HS-5 (cell line): Measurements from ENCODE around the gene CEMIP.

Experiments used
- DNase-seq: peaks from one replicate; pipeline ENCODE4 v3.0.0-alpha.2; 2012; ENCODE audit warnings: low read depth

The CEMIP gene

DNA sequence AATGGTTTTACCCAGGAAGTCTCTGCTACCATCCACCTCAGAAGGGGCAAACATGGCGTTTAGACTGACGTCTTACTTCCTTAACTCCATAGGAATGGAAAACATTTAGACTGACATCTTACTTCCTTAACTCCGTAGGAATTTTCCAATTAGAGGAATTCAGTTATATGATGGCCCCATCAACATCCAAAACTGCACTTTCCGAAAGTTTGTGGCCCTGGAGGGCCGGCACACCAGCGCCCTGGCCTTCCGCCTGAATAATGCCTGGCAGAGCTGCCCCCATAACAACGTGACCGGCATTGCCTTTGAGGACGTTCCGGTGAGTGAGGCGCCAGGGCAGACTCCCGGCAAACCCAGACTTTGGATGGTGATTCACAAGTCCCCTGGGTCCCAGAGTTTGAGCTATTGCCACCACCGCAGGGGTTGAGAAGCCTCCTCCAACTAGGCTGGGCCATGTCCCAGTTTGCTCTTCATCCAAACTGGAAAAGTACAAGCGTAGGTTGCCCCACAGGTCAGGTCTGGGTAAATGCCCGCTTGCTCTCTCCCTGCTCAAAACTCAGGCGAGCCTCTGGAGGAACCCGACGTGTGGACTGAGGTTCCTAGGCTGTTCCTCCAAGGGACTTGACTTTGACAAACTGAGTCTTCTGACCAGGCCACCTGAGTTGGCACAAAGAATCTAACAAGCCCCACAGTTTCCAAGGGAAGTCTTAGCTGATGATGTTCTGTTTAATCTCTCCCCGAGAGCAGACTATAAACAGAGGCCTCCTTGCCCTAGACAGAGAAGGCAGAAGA, 152.7 kb downstream of the CEMIP start:
- DNase-seq, result no peak

DNA sequence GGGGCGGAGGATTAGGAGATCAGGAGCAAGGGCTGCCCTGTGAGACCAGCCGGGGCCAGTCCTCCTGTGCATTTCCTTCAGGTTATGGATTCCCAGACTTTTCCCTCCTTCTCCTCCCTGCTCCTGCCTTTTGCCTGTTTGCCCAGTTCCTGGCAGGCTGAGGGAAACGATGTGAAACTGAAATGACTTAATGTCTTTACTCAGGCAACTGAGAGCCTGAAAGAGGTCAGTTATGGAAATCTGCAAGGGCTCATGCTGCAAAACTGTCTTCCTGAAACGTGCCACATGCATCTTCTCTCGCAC, 153.3 kb downstream of the CEMIP start:
- DNase-seq, result no peak

DNA sequence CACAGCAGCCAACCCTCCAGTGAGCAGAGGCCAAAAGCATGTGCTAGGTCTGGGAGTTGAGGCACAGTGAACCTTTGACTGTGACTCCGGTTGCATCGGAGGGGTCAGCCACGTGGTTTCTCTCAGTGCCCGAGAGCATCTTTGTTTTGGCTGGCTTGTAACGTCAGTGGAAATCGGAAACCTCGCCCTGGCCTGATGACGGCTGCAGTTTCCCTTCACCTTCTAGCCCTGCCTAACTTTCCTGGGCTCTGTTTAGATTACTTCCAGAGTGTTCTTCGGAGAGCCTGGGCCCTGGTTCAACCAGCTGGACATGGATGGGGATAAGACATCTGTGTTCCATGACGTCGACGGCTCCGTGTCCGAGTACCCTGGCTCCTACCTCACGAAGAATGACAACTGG, 153.8 kb downstream of the CEMIP start:
- no peak for DNase-seq

DNA sequence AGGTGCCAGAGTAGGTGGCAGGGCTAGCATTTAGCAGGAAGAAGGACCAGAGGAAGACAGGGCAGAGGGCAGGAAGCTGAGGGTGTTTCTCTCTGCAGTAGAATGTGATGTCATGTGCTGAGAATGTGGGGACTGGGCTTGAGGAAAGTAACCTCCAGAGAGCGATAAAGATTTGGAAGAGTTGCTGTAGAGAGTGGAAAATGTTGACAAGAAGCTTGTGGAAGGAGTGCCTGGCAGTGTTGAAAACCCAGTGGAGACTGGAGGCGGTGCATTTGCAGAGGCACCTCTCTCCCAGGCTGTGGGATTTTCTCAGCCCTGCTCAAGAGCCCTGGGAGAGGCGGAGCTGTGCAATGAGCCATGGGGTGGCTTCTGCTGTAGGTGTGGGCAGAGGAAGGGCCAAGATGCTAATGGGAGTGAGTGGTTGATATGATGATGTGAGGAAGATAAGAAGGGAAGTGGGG, 155.6 kb downstream of the CEMIP start:
- DNase-seq, result peak; percentile 23

DNA sequence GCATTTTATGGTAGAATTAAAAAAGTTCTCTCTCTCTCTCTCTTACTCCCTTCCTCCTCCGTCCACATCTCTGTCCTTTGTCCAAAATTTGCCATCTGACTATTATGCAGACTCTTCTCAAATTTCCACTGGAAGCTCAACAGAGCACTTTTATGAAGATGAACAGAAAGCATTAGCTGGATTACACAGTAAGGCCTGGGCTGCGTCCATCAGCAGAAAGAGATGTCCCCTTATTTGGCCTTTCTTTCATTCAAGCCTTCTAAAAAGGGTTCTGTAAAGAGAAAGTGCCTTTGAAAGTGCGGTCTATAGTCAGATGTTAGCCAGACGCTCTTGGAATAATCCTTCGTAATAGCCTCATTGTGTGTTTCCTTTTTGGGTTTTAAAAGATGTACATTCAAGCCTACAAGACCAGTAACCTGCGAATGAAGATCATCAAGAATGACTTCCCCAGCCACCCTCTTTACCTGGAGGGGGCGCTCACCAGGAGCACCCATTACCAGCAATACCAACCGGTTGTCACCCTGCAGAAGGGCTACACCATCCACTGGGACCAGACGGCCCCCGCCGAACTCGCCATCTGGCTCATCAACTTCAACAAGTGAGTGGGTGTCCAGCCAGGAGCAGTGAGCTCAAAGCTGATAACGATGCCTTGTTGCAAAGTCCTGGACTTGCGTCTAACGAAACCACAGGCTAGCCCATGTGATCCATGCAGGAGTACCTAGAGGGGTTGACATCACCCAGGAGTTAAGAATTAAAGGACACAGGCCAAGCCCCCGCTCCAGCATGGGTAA, 157.3 kb downstream of the CEMIP start:
- DNase-seq, result no peak

DNA sequence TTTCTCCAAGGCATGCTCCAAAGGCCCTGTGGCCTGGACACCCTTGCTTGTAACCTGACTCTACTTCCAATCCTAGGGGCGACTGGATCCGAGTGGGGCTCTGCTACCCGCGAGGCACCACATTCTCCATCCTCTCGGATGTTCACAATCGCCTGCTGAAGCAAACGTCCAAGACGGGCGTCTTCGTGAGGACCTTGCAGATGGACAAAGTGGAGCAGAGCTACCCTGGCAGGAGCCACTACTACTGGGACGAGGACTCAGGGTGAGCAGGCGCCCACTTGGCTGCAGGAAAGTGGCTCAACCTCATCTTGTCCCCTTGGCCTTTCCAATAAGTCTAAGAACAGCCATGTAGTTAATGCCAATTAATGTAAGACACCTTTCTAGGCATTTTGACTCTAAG, 158.5 kb downstream of the CEMIP start:
- DNase-seq, result no peak

DNA sequence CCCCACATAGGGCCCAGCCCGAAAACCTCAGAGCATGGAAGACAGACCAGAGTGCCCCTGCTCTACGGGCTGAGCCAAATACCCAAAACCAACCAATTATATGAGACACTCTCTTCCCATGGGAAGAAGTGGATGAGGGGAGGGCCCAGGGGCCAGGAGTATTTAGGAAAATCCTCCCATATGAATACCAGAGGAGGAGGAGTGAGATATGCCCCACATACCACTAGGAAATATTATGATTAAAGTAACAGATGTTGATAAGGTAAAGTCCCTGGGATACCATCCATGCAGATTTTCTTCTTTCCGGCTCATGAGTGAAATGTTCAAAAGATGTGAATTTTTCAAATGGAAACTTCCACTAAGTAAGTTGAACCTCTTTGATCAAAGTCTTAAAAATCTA, 160.0 kb downstream of the CEMIP start:
- no peak for DNase-seq

DNA sequence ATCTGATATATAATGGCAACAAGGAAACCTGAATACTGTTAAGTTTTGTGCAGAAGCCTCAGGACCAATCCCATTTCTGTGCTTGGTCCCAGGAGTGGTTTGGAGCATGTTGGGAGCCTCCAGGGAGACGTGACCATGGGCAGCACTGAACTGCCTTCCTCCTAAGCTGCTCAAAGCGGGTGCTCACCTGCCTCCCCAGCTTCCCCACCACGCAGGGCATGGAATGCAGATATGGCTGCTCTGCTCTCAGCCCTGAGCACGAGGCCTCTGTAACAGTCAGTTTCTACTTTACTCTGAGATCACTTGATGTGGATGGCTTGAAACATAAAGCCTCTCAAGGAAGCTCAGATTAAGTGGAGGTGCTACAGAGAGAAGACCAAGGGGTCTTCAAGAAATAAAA, 161.2 kb downstream of the CEMIP start:
- no peak for DNase-seq

DNA sequence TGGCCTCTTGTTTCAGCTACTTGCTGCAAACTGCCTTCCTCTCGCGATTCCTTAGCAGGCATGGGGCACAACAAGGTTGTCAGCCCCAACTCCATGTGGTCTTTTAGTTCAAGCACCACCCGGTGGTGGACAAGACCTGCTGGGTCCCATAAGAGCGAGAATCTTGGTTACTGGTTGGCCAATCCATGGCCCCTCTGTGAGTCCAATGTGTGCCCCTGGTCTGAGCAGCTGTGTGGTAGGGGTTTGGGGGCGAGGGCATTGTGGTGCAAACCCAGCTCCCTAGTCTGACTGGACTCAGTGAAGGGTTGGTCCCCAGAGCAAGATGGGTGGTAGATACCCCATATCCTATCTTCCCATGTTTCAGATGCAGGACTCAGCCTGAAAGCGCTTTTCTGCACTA, 161.7 kb downstream of the CEMIP start:
- no peak for DNase-seq

DNA sequence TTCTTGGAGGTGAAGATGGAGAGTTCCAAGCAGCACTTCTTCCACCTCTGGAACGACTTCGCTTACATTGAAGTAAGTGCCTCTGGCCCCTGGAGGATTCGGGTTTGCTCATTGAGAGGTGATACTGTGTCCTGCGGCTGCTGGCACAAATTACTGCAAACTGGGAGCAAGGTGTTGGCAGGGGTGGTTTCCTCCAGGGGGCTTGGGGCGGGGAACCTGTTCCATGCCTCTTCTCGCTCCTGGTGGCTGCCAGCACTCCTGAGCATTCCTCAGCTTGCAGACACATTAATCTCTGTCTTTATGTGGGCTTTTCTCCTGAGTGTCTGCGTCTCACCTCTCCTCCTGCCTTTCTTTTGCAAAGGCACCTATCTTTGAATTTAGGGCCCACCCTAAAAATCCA, 163.1 kb downstream of the CEMIP start:
- DNase-seq, result no peak

DNA sequence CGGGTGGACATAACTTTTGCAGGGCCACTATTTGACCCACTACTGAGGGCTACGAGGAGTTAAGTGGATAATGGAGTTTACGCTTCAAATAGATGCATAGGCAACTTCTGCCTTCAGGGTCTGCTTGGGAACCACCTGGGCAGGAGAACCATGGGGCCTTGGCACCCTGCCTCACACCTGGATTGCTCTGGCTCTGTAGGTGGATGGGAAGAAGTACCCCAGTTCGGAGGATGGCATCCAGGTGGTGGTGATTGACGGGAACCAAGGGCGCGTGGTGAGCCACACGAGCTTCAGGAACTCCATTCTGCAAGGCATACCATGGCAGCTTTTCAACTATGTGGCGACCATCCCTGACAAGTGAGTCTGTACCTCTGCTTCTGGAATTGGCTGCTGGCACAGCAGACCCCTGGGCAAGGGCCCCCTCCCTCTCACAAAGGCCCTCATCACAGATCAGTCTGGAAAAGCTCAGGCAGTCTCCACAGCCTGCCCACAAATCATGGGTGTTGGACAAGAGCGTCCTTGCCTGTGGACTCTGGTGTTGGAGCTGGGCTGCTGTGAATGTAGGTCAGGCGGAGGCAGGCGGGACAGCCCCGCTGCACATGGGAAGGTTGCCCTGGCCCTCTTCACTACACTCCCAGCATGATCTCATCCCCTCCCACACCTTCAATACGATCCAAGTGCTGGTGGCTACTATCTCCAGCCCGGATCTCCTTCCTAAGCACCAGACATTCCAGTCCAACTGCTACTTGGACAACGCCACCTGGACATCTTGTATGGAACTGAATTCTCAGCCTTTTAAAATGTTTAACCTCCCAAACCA, 163.8 kb downstream of the CEMIP start:
- DNase-seq, result no peak

DNA sequence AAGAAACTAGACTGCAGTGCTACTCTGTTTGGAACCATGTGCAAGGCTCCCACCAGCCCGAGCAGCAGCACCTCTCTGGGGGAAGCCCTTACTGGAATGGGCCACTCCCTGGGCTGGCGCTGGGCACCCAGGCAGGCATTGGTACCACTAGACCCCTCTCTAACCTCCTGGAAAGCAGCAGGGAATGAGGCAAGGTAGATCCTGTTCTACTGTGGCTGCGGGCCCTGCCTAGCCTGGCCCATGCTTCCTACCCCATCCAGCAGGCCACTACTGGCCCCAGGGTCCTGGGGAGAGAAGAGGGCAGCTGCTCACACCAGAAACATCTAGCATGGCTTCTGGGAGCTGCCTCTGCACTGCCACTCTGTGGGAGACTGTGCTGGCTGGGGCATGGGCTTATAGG, 165.6 kb downstream of the CEMIP start:
- no peak for DNase-seq

DNA sequence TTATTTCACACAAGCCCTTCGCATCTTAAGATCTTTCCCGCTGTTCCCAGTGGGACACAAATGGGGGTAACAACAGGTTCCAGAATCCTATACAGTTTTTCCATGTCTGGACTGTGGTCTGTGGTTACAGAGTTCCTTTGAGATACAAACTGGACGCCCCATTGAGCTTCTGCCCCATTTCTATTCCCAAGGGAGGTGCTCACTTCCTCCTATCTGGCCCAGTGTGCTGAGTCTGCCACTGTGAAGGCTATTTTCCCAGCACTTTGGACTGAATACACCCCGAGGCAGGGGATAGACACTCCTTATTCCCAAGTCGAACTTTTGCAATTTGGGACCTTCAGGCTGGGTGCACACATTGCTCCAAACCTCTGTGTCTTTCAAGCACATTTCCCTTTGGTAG, 166.4 kb downstream of the CEMIP start:
- DNase-seq, result no peak

DNA sequence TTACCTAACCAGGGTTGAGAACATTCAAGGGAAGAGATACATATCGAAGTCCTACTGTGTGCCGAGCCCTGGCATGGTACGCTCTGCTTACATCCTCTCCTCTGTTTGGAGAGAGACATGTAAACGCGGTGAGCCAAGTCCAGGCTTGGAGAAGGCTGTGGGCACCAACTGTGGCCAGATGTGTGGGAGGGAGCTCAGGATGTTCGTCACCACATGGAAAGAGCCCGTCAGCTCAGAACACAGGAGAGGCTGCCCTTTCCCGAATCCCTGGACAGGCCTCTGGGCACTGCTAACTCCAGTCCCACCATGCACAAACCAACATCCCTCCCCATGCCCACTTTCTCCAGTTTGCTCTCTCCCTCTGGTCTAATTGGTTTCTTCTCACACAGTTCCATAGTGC, 167.4 kb downstream of the CEMIP start:
- no peak for DNase-seq

DNA sequence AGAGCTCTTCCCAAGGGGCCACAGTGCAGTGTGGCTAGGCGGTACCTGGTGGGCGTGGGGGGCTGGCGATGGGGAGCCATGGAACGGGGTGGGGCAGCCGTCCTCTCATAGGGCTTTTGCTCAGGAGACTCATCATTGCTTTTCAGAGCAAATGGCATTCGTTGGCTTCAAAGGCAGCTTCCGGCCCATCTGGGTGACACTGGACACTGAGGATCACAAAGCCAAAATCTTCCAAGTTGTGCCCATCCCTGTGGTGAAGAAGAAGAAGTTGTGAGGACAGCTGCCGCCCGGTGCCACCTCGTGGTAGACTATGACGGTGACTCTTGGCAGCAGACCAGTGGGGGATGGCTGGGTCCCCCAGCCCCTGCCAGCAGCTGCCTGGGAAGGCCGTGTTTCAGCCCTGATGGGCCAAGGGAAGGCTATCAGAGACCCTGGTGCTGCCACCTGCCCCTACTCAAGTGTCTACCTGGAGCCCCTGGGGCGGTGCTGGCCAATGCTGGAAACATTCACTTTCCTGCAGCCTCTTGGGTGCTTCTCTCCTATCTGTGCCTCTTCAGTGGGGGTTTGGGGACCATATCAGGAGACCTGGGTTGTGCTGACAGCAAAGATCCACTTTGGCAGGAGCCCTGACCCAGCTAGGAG, 169.6 kb downstream of the CEMIP start:
- no peak for DNase-seq

DNA sequence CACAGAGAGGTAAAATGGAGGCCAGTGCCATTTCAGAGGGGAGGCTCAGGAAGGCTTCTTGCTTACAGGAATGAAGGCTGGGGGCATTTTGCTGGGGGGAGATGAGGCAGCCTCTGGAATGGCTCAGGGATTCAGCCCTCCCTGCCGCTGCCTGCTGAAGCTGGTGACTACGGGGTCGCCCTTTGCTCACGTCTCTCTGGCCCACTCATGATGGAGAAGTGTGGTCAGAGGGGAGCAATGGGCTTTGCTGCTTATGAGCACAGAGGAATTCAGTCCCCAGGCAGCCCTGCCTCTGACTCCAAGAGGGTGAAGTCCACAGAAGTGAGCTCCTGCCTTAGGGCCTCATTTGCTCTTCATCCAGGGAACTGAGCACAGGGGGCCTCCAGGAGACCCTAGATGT, 170.6 kb downstream of the CEMIP start:
- DNase-seq, result no peak

DNA sequence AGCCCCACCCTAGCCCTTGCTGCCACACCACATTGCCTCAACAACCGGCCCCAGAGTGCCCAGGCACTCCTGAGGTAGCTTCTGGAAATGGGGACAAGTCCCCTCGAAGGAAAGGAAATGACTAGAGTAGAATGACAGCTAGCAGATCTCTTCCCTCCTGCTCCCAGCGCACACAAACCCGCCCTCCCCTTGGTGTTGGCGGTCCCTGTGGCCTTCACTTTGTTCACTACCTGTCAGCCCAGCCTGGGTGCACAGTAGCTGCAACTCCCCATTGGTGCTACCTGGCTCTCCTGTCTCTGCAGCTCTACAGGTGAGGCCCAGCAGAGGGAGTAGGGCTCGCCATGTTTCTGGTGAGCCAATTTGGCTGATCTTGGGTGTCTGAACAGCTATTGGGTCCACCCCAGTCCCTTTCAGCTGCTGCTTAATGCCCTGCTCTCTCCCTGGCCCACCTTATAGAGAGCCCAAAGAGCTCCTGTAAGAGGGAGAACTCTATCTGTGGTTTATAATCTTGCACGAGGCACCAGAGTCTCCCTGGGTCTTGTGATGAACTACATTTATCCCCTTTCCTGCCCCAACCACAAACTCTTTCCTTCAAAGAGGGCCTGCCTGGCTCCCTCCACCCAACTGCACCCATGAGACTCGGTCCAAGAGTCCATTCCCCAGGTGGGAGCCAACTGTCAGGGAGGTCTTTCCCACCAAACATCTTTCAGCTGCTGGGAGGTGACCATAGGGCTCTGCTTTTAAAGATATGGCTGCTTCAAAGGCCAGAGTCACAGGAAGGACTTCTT, 171.3 kb downstream of the CEMIP start:
- no peak for DNase-seq

DNA sequence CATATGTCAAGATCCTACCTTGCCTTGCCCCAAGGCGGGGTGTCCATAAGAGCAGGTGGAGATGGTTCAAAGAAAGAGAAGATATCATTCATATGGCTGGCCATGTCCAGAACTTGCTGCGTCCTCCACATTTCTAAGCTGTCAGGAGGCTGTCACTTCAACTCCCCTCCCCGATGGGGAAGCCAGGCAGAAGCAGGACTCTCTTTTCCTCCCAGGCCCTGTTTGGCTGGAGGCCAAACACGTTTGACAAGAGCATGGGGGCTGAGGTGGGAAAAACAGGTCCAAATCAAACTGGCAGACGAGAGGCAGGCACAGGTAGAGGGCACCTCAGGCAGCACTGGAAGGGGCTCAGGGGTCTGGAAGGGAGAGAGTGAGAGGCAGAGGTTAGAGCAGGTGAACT, 172.8 kb downstream of the CEMIP start:
- no peak for DNase-seq

DNA sequence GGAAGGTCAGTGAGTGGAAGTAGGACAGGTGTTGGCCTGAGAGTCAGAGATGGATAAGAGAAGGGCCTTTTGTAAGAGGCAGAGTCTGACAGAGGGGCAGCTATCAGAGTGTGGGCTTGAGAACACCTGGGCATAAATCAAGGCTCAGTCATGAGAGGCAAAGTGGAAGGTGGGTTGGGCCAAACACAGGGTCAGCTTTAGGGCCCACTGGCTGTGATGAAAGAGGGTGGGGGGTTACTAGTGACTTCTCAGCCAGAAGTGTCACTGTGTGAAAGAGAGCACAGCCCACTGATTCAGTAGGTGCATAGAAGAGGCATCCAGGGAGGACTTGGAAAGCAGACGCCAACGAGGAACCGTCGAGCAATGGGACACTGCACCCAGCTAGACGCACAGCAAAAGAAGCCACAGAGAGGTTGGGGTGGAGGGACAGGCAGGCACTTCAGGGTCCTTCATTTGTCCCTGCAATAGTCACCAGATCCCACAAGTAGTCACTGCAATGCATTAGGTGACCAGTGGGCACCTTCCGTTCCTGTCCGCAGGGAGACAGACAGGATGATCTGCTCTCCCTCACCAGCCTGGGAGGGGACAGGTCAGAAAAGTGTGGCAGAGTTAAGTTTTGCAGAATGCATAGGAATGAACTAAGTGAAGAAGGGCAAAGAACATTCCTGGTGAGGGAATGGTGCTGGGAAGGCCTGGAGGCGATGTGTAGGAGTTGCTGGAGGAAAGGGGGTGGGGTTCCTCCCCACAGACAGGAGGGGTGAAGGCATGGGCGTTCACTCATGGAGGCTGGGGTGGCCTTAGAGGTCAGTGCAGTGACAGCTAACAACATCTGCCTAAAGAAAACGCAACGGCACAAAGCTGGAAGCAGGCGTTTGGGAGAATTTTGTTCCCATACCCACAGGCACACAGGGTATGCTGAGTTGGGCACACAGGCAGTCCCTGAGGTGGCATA, 174.1 kb downstream of the CEMIP start:
- DNase-seq, result no peak
